Liver (tissue), 9 donors: ENCODE data around the gene USP47. TPM values are rescaled to one million over a fixed set of nuclear protein-coding genes. Genes with fewer than 3 reads are reported as not detected.

Experiments
- DNase-seq: peaks from one replicate; pipeline ENCODE4 v3.0.0-alpha.2; 2017; ENCODE audit warnings: low spot score
- H3K27ac ChIP-seq, 2 donors: one replicate each; pipeline ENCODE4 v1.7.0; 2013; ENCODE audit warnings: inconsistent platforms in 2 of 2, low read length in 2 of 2, control low read depth in 1 of 2, low read depth in 1 of 2, mild to moderate bottlenecking in 1 of 2
- H3K27me3 ChIP-seq, 4 donors: one replicate each; pipeline versions ENCODE4 v1.6.1 to v1.7.0; 2013; ENCODE audit warnings: low read length in 3 of 4, inconsistent platforms in 1 of 4, mild to moderate bottlenecking in 1 of 4, moderate library complexity in 1 of 4; ENCODE audit not compliant: control insufficient read depth in 4 of 4, insufficient read depth in 4 of 4
- H3K36me3 ChIP-seq, 4 donors: one replicate each; pipeline versions ENCODE4 v1.6.1 to v1.7.0; 2013; ENCODE audit warnings: low read length in 3 of 4, mild to moderate bottlenecking in 3 of 4, low read depth in 1 of 4, moderate library complexity in 1 of 4; ENCODE audit not compliant: control insufficient read depth in 4 of 4, insufficient read depth in 3 of 4
- H3K4me1 ChIP-seq, 4 donors: one replicate each; pipeline versions ENCODE4 v1.6.1 to v1.7.0; 2013; ENCODE audit warnings: low read length in 3 of 4, mild to moderate bottlenecking in 3 of 4, moderate library complexity in 1 of 4; ENCODE audit not compliant: control insufficient read depth in 4 of 4, insufficient read depth in 4 of 4
- H3K4me3 ChIP-seq, 3 donors: one replicate each; pipeline versions ENCODE4 v1.6.1 to v1.7.0; 2013; ENCODE audit warnings: low read length in 3 of 3, control low read depth in 1 of 3, low read depth in 1 of 3, mild to moderate bottlenecking in 1 of 3
- H3K9ac ChIP-seq, 2 donors: one replicate each; pipeline ENCODE4 v1.7.0; 2013; ENCODE audit warnings: low read length in 2 of 2, mild to moderate bottlenecking in 2 of 2, moderate library complexity in 2 of 2, control low read depth in 1 of 2, low read depth in 1 of 2
- H3K9me3 ChIP-seq, 4 donors: one replicate each; pipeline versions ENCODE4 v1.6.1 to v1.7.0; 2013; ENCODE audit warnings: low read length in 3 of 4; ENCODE audit not compliant: control insufficient read depth in 4 of 4
- CTCF ChIP-seq: fragments of 150-350 bp; IDR thresholded peaks from 2 replicates; pipeline ENCODE4 v1.5.1; 2017; ENCODE audit warnings: improper control_type of control experiment, low read depth, low read length; ENCODE audit not compliant: missing input control
- EGR1 ChIP-seq, 2 donors: IDR thresholded peaks; 2 replicates each; pipeline ENCODE4 v1.6.1; 2016 to 2018; ENCODE audit warnings: antibody characterized with exemption in 2 of 2, low read depth in 2 of 2
- FOXA1 ChIP-seq: IDR thresholded peaks from 2 replicates; pipeline ENCODE4 v1.6.1; 2016; ENCODE audit warnings: antibody characterized with exemption
- FOXA2 ChIP-seq: IDR thresholded peaks from 2 replicates; pipeline ENCODE4 v1.6.1; 2016; ENCODE audit warnings: antibody characterized with exemption
- GABPA ChIP-seq, 2 donors: IDR thresholded peaks in 1 of 2; conservative IDR thresholded peaks in 1 of 2; 2 replicates each; pipeline ENCODE4 v1.6.1; 2016; ENCODE audit warnings: antibody characterized with exemption in 2 of 2, mild to moderate bottlenecking in 1 of 2, moderate library complexity in 1 of 2
- HNF4A ChIP-seq, 2 donors: conservative IDR thresholded peaks; 2 replicates each; pipeline ENCODE4 v1.6.1; 2016; ENCODE audit warnings: antibody characterized with exemption in 2 of 2, mild to moderate bottlenecking in 2 of 2
- HNF4G ChIP-seq: IDR thresholded peaks from 2 replicates; pipeline ENCODE4 v1.6.1; 2016; ENCODE audit warnings: antibody characterized with exemption
- JUND ChIP-seq, 2 donors: IDR thresholded peaks; 2 replicates each; pipeline ENCODE4 v1.6.1; 2016; ENCODE audit warnings: antibody characterized with exemption in 2 of 2
- NR2F2 ChIP-seq: IDR thresholded peaks from 2 replicates; pipeline ENCODE4 v1.6.1; 2016; ENCODE audit warnings: antibody characterized with exemption
- RAD21 ChIP-seq, 2 donors: IDR thresholded peaks; 2 replicates each; pipeline ENCODE4 v1.6.1; 2016; ENCODE audit warnings: antibody characterized with exemption in 2 of 2, mild to moderate bottlenecking in 2 of 2
- SP1 ChIP-seq: IDR thresholded peaks from 2 replicates; pipeline ENCODE4 v1.6.1; 2018; ENCODE audit warnings: antibody characterized with exemption, mild to moderate bottlenecking
- TAF1 ChIP-seq: conservative IDR thresholded peaks from 2 replicates; pipeline ENCODE4 v1.6.1; 2016; ENCODE audit warnings: antibody characterized with exemption, mild to moderate bottlenecking
- YY1 ChIP-seq: IDR thresholded peaks from 2 replicates; pipeline ENCODE4 v1.6.1; 2016; ENCODE audit warnings: antibody characterized with exemption, mild to moderate bottlenecking
- WGBS: extraction: QIAGEN DNeasy Blood & Tissue Kit; methylation state at CpG from one replicate; pipeline ENCODE4 v1.1.7; 2013; 5-methylcytosine and 5-hydroxymethylcytosine counted together
- polyA plus RNA-seq, 2 donors: library from polyadenylated mRNA; stranded (reverse) in 1 of 2; unstranded in 1 of 2; fragments of 200-250 nt in 1 of 2; fragments of >200 nt in 1 of 2; fragmentation: Nextera tagmentation in 1 of 2; extraction: Ambion mirVana in 1 of 2; gene quantifications; one replicate each; pipeline versions ENCODE4 v1.2.1 to v1.2.3, GENCODE V29; 2013 to 2015
- total RNA-seq, 2 donors: library from RNA; depleted of rRNA; stranded (reverse); fragments of >200 nt; gene quantifications; one replicate each; pipeline ENCODE4 v1.2.3, GENCODE V29; 2014
- TF ChIP-seq, protein P1 (sequence below): IDR thresholded peaks from 2 replicates; pipeline ENCODE4 v1.6.1; 2016; ENCODE audit warnings: antibody characterized with exemption
- TF ChIP-seq, protein P2 (sequence below): IDR thresholded peaks from 2 replicates; pipeline ENCODE4 v1.6.1; 2016; ENCODE audit warnings: antibody characterized with exemption, mild to moderate bottlenecking
- TF ChIP-seq, protein P3 (sequence below): IDR thresholded peaks from 2 replicates; pipeline ENCODE4 v1.6.1; 2016; ENCODE audit warnings: antibody characterized with exemption
- TF ChIP-seq, protein P4 (sequence below): IDR thresholded peaks from 2 replicates; pipeline ENCODE4 v1.6.1; 2016; ENCODE audit warnings: antibody characterized with exemption
- donor health status: healthy.
- donor health status: healthy.
- donor health status: healthy.
- donor health status: healthy.
- donor health status: healthy.

Gene USP47
- total and polyA plus RNA-seq, 4 donors: 14.9 to 55.1 (median 32.2) TPM

DNA sequence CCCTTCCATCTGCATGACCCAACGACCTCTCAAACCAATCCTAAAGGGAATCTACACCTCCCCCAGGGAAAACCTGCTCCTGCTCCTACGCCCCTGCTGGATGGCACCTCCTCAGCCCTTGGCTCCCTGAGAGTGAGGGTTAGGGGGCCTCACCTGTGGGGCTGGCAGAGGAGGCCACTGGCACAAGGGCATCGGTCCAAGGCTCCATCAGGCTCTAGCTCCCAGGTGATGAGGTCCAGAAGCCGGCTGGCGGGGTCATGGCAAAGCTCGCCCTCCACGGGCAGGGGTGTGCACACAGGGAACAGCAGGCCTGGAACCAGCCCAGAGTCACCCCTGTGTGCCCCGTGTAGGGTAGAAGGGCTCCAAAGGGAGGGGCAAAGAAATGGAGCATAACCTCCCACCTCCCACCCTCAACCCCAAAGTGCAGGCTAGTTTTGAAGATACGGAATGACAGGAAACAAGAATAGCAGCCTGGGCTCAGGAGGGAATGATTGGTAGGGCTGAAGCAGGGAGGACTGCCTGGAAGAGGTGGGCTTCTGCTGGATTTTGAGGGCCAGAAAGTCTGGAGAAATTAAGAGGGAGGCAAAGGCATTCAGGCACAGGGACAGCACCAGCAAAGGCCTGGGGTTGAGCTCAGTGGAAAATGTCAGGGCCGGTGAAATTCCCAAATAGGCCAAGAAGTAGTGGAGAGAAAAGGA lies 124.0 kb downstream of the USP47 start:
- Histone ChIP-seq H3K9ac (no peak overlapping the region), H3K27ac (no peak overlapping the region), H3K27me3 (no peaks in the 10 kb centered on the region), H3K4me1 (peaks cover 2 to 30% (median 21%) of the 10 kb centered on the region in 4 donors), H3K4me3 (no peak overlapping the region), H3K9me3 (no peaks in the 10 kb centered on the region), H3K36me3 (no peaks in the 10 kb centered on the region)
- TF ChIP-seq NR2F2 (no peak), TAF1 (no peak), GABPA (IDR thresholded peaks at IDR 0.05 in 1 of 2, conservative IDR thresholded peaks at IDR 0.05 in 1 of 2) (no peak), EGR1 (IDR thresholded peaks at IDR 0.05; ENCODE audit: low read depth in 2 of 2) (no peak), FOXA1 (no peak), SP1 (no peak), HNF4A (conservative IDR thresholded peaks at IDR 0.05) (no peak), YY1 (no peak), CTCF (no peak), HNF4G (no peak), FOXA2 (no peak), JUND (IDR thresholded peaks at IDR 0.05) (no peak), RAD21 (IDR thresholded peaks at IDR 0.05) (no peak)
- TF ChIP-seq, protein P1, sequence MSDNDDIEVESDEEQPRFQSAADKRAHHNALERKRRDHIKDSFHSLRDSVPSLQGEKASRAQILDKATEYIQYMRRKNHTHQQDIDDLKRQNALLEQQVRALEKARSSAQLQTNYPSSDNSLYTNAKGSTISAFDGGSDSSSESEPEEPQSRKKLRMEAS: no peak
- TF ChIP-seq, protein P2, sequence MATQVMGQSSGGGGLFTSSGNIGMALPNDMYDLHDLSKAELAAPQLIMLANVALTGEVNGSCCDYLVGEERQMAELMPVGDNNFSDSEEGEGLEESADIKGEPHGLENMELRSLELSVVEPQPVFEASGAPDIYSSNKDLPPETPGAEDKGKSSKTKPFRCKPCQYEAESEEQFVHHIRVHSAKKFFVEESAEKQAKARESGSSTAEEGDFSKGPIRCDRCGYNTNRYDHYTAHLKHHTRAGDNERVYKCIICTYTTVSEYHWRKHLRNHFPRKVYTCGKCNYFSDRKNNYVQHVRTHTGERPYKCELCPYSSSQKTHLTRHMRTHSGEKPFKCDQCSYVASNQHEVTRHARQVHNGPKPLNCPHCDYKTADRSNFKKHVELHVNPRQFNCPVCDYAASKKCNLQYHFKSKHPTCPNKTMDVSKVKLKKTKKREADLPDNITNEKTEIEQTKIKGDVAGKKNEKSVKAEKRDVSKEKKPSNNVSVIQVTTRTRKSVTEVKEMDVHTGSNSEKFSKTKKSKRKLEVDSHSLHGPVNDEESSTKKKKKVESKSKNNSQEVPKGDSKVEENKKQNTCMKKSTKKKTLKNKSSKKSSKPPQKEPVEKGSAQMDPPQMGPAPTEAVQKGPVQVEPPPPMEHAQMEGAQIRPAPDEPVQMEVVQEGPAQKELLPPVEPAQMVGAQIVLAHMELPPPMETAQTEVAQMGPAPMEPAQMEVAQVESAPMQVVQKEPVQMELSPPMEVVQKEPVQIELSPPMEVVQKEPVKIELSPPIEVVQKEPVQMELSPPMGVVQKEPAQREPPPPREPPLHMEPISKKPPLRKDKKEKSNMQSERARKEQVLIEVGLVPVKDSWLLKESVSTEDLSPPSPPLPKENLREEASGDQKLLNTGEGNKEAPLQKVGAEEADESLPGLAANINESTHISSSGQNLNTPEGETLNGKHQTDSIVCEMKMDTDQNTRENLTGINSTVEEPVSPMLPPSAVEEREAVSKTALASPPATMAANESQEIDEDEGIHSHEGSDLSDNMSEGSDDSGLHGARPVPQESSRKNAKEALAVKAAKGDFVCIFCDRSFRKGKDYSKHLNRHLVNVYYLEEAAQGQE: no peak
- TF ChIP-seq, protein P3, sequence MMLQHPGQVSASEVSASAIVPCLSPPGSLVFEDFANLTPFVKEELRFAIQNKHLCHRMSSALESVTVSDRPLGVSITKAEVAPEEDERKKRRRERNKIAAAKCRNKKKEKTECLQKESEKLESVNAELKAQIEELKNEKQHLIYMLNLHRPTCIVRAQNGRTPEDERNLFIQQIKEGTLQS: no peak
- TF ChIP-seq, protein P4, sequence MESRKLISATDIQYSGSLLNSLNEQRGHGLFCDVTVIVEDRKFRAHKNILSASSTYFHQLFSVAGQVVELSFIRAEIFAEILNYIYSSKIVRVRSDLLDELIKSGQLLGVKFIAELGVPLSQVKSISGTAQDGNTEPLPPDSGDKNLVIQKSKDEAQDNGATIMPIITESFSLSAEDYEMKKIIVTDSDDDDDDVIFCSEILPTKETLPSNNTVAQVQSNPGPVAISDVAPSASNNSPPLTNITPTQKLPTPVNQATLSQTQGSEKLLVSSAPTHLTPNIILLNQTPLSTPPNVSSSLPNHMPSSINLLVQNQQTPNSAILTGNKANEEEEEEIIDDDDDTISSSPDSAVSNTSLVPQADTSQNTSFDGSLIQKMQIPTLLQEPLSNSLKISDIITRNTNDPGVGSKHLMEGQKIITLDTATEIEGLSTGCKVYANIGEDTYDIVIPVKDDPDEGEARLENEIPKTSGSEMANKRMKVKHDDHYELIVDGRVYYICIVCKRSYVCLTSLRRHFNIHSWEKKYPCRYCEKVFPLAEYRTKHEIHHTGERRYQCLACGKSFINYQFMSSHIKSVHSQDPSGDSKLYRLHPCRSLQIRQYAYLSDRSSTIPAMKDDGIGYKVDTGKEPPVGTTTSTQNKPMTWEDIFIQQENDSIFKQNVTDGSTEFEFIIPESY: no peak
- 87% methylated on average over 10 of the region's 10 CpGs for WGBS
- no peak for DNase-seq
